HepG2 (cell line): ENCODE measurements around the gene MAP3K2. TPM values are rescaled to one million over a fixed set of nuclear protein-coding genes. Genes with fewer than 3 reads are reported as not detected.

ENCODE experiments used
- ATAC-seq: fragments of 200-7000 bp; cut with Tn5 transposase; 3 replicates; pipeline ENCODE4 v1.9.1; 2020; ENCODE audit warnings: mild to moderate bottlenecking, moderate library complexity
- BruUV-seq: library from RNA; stranded (reverse); fragments of 400-500 nt; replicated peaks from 2 replicates; lab custom pipeline; 2021; lab: Mats Ljungman, UMichigan
- CTCF ChIA-PET: fragments of 300-600 bp; formaldehyde crosslinking; extraction: SDS; loops from one replicate; lab custom pipeline; 2021; ENCODE audit warnings: low total read pairs, inconsistent platforms, low intra/inter-chr PET ratio; lab: Yijun Ruan, JAX
- POLR2A ChIA-PET: fragments of 350-600 bp; sonication (Branson Sonifier 250); formaldehyde crosslinking; loops from one replicate; lab custom pipeline; 2020; ENCODE audit warnings: antibody characterized with exemption, inconsistent platforms; lab: Yijun Ruan, JAX
- DNase-seq: peaks from one replicate; pipeline ENCODE4 v3.0.0-alpha.2; 2015; ENCODE audit warnings: low spot score
- FAIRE-seq: peaks from 3 replicates; lab custom pipeline; 2011; peaks lifted over from hg19 to GRCh38; lab: Jason Lieb, UNC
- H2AFZ ChIP-seq: one replicate; pipeline ENCODE4 v1.6.1; 2011; ENCODE audit warnings: low read length, inconsistent platforms
- H3K27ac ChIP-seq: fragments of 300-600 bp; 3 replicates; pipeline ENCODE4 v1.8.0; 2011; ENCODE audit warnings: mixed run types, mild to moderate bottlenecking, mixed read lengths, low read length, inconsistent platforms; ENCODE audit not compliant: insufficient read depth; ENCODE audit errors: extremely low read length
- H3K27me3 ChIP-seq, 2 experiments: fragments of 200-600 bp in 1 of 2; 2 replicates in 1 of 2; 3 replicates in 1 of 2; pipeline versions ENCODE4 v1.6.0 to v1.8.0; 2011; ENCODE audit warnings: low read length in 2 of 2, mild to moderate bottlenecking in 2 of 2, moderate library complexity in 2 of 2, inconsistent platforms in 1 of 2; ENCODE audit not compliant: insufficient read depth in 2 of 2, control insufficient read depth in 1 of 2
- H3K36me3 ChIP-seq, 2 experiments: fragments of 200-600 bp in 1 of 2; replicated peaks in 1 of 2; 2 replicates in 1 of 2; 3 replicates in 1 of 2; pipeline versions ENCODE4 v1.5.1 to v1.8.0; 2011; ENCODE audit warnings: low read length in 2 of 2, inconsistent platforms in 1 of 2; ENCODE audit not compliant: insufficient read depth in 2 of 2, control insufficient read depth in 1 of 2
- H3K4me1 ChIP-seq: 2 replicates; pipeline ENCODE4 v1.5.1; 2012; ENCODE audit warnings: low read length, inconsistent platforms; ENCODE audit not compliant: insufficient read depth
- H3K4me2 ChIP-seq: 2 replicates; pipeline ENCODE4 v1.6.0; 2011; ENCODE audit warnings: low read depth, low read length, inconsistent platforms
- H3K4me3 ChIP-seq, 3 experiments: fragments of 200-600 bp in 1 of 3; sonication (generic), shearing (Covaris generic) in 1 of 3; replicated peaks in 1 of 3; 2 replicates each; pipeline ENCODE4 v1.5.1; 2011 to 2016; ENCODE audit warnings: low read length in 3 of 3, inconsistent platforms in 2 of 3, low read depth in 2 of 3, mild to moderate bottlenecking in 2 of 3, control low read depth in 1 of 3, mixed read lengths in 1 of 3; ENCODE audit not compliant: insufficient read depth in 1 of 3
- H3K79me2 ChIP-seq: one replicate; pipeline ENCODE4 v1.6.1; 2011; ENCODE audit warnings: low read length, inconsistent platforms; ENCODE audit not compliant: insufficient read depth
- H3K9ac ChIP-seq: 2 replicates; pipeline ENCODE4 v1.6.0; 2011; ENCODE audit warnings: mild to moderate bottlenecking, low read depth, low read length, inconsistent platforms; ENCODE audit not compliant: insufficient read depth
- H3K9me3 ChIP-seq: 2 replicates; pipeline ENCODE4 v1.5.1; 2012; ENCODE audit warnings: mild to moderate bottlenecking, low read length
- H4K20me1 ChIP-seq: 2 replicates; pipeline ENCODE4 v1.6.0; 2011; ENCODE audit warnings: inconsistent platforms, mild to moderate bottlenecking, low read length, moderate library complexity; ENCODE audit not compliant: insufficient read depth
- JDP2 ChIP-seq: sonication (generic); formaldehyde crosslinking; IDR thresholded peaks from 2 replicates; pipeline ENCODE4 v1.8.1; 2022; ENCODE audit warnings: missing genetic modification reagents, borderline replicate concordance
- RFXAP ChIP-seq: sonication (generic); formaldehyde crosslinking; IDR thresholded peaks from 2 replicates; pipeline ENCODE4 v1.4.0; 2020; ENCODE audit warnings: missing genetic modification reagents, borderline replicate concordance
- ZFP37 ChIP-seq: sonication (generic); formaldehyde crosslinking; IDR thresholded peaks from 2 replicates; pipeline ENCODE4 v1.4.0; 2020; ENCODE audit warnings: missing genetic modification reagents, borderline replicate concordance
- ZNF17 ChIP-seq: sonication (generic); formaldehyde crosslinking; IDR thresholded peaks from 2 replicates; pipeline ENCODE4 v1.5.0; 2020; ENCODE audit warnings: mild to moderate bottlenecking, missing genetic modification reagents
- ZNF331 ChIP-seq: sonication (generic); formaldehyde crosslinking; IDR thresholded peaks from 2 replicates; pipeline ENCODE4 v1.4.0; 2020; ENCODE audit warnings: missing genetic modification reagents
- ZNF546 ChIP-seq: sonication (generic); formaldehyde crosslinking; conservative IDR thresholded peaks from 2 replicates; pipeline ENCODE4 v1.8.1; 2023; ENCODE audit warnings: mild to moderate bottlenecking, missing genetic modification reagents
- WGBS: methylation state at CpG from one replicate; pipeline ENCODE4 v1.1.6; 2017; ENCODE audit warnings: low lambda C conversion rate; 5-methylcytosine and 5-hydroxymethylcytosine counted together
- in situ Hi-C: cut with HindIII; loops from 2 replicates; pipeline ENCODE4 v1.10.0; 2017; ENCODE audit warnings: low pct_unique_long_range_greater_than_20kb; ENCODE audit not compliant: extremely low pct_ligation_motif_present
- intact Hi-C: fragments of 100-400 bp; cut with micrococcal nuclease; formaldehyde crosslinking; loops from one replicate; pipeline ENCODE4 v1.10.0; 2022; ENCODE audit not compliant: unreplicated experiment
- polyA plus RNA-seq, 8 experiments: library from polyadenylated mRNA; depleted of rRNA in 3 of 8; stranded (reverse) in 7 of 8; unstranded in 1 of 8; fragments of >200 nt; fragmentation: Illumina TruSeq in 4 of 8; extraction: Trizol in 4 of 8; gene quantifications; 2 replicates each; pipeline versions ENCODE4 v1.2.1 to v1.2.3, GENCODE V29; 2011 to 2016; ENCODE audit warnings: low read depth in 4 of 8, missing spikeins in 1 of 8, mixed read lengths in 1 of 8; ENCODE audit not compliant: insufficient read depth in 1 of 8
- total RNA-seq, 5 experiments: library from RNA; depleted of rRNA; stranded (reverse); fragments of >200 nt; fragmentation: Illumina TruSeq; extraction: Trizol; gene quantifications; 2 replicates each; pipeline ENCODE4 v1.2.3, GENCODE V29; 2016; ENCODE audit warnings: low read depth in 1 of 5
- TF ChIP-seq, protein P1 (sequence below): sonication (generic); formaldehyde crosslinking; IDR thresholded peaks from 2 replicates; pipeline ENCODE4 v1.5.0; 2020; ENCODE audit warnings: missing genetic modification reagents
- TF ChIP-seq, protein P2 (sequence below): sonication (generic); formaldehyde crosslinking; IDR thresholded peaks from 2 replicates; pipeline ENCODE4 v1.9.0; 2021; ENCODE audit warnings: missing genetic modification reagents, mild to moderate bottlenecking, borderline replicate concordance
- TF ChIP-seq, protein P3 (sequence below): sonication (generic); formaldehyde crosslinking; IDR thresholded peaks from 2 replicates; pipeline ENCODE4 v1.5.0; 2020; ENCODE audit warnings: missing genetic modification reagents, mild to moderate bottlenecking, borderline replicate concordance

Gene MAP3K2
- total and polyA plus RNA-seq, 2 of the 13 experiments (the other 11 are each of a cell fraction or from before 2014, with no cell fraction given) = 12.2 to 37.2 TPM

GRCh38 chr2:127394492-127394891, 6.7 kb upstream of the MAP3K2 start:
- Histone ChIP-seq H3K27me3 (no peaks in the 10 kb centered on the region), H3K4me3 (no peak overlapping the region), H3K4me1 (peaks cover 28% of the 10 kb centered on the region), H3K79me2 (no peaks in the 10 kb centered on the region), H3K36me3 (no peaks in the 10 kb centered on the region), H4K20me1 (no peaks in the 10 kb centered on the region), H3K9ac (no peak overlapping the region), H3K9me3 (no peaks in the 10 kb centered on the region), H2AFZ (no peak overlapping the region), H3K4me2 (no peak overlapping the region), H3K27ac (no peak overlapping the region)
- in situ Hi-C loops (no loop called here), intact Hi-C loops (no loop called here)
- POLR2A ChIA-PET = no interaction called here
- BruUV-seq = no TSS peak
- FAIRE-seq (no peak), DNase-seq (no peak), ATAC-seq (no peak)
- CTCF ChIA-PET = no interaction called here
- TF ChIP-seq JDP2 (CRISPR knock-in tag) = no peak
- TF ChIP-seq, protein P1, sequence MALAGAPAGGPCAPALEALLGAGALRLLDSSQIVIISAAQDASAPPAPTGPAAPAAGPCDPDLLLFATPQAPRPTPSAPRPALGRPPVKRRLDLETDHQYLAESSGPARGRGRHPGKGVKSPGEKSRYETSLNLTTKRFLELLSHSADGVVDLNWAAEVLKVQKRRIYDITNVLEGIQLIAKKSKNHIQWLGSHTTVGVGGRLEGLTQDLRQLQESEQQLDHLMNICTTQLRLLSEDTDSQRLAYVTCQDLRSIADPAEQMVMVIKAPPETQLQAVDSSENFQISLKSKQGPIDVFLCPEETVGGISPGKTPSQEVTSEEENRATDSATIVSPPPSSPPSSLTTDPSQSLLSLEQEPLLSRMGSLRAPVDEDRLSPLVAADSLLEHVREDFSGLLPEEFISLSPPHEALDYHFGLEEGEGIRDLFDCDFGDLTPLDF (CRISPR knock-in tag) = no peak
- TF ChIP-seq ZNF331 (CRISPR knock-in tag) = no peak
- no peak for TF ChIP-seq ZFP37 (CRISPR knock-in tag)
- no peak for TF ChIP-seq ZNF546 (CRISPR knock-in tag)
- no peak for TF ChIP-seq RFXAP
- TF ChIP-seq, protein P2, sequence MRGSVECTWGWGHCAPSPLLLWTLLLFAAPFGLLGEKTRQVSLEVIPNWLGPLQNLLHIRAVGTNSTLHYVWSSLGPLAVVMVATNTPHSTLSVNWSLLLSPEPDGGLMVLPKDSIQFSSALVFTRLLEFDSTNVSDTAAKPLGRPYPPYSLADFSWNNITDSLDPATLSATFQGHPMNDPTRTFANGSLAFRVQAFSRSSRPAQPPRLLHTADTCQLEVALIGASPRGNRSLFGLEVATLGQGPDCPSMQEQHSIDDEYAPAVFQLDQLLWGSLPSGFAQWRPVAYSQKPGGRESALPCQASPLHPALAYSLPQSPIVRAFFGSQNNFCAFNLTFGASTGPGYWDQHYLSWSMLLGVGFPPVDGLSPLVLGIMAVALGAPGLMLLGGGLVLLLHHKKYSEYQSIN (CRISPR knock-in tag) = no peak
- no peak for TF ChIP-seq ZNF17
- TF ChIP-seq, protein P3, sequence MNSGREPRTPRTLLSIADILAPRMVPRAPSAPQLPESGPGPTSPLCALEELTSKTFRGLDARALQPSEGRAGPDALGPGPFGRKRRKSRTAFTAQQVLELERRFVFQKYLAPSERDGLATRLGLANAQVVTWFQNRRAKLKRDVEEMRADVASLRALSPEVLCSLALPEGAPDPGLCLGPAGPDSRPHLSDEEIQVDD (CRISPR knock-in tag) = no peak
- WGBS = 87% methylated on average over 3 of the region's 3 CpGs
